GM21723 (cell line): Measurements from ENCODE around the gene HCN4.
"Not testable (repeated sequence)": the region's sequence is repeated elsewhere in the genome, so short reads cannot be mapped to it uniquely, and the experiment has no call there.

Source experiments
- ATAC-seq: cut with Tn5 transposase; IDR thresholded peaks from one replicate; pipeline ENCODE4 v1.9.1; 2021; ENCODE audit warnings: mild to moderate bottlenecking, moderate library complexity; ENCODE audit not compliant: unreplicated experiment

Gene HCN4

DNA sequence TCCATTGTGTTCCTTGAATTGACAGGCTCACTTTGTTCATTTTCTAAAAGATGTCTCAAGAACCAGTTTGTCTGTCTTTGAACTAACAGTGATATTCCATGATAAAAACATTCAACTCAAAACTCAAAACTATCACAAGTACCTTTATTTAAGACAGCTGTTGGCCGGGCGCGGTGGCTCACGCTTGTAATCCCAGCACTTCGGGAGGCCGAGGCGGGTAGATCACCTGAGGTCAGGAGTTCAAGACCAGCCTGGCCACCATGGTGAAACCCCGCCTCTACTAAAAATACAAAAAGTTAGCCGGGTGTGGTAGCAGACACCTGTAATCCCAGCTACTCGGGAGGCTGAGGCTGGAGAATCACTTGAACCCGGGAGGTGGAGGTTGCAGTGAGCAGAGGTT is 68.5 kb downstream of the HCN4 start:
- ATAC-seq: not testable (repeated sequence)

DNA sequence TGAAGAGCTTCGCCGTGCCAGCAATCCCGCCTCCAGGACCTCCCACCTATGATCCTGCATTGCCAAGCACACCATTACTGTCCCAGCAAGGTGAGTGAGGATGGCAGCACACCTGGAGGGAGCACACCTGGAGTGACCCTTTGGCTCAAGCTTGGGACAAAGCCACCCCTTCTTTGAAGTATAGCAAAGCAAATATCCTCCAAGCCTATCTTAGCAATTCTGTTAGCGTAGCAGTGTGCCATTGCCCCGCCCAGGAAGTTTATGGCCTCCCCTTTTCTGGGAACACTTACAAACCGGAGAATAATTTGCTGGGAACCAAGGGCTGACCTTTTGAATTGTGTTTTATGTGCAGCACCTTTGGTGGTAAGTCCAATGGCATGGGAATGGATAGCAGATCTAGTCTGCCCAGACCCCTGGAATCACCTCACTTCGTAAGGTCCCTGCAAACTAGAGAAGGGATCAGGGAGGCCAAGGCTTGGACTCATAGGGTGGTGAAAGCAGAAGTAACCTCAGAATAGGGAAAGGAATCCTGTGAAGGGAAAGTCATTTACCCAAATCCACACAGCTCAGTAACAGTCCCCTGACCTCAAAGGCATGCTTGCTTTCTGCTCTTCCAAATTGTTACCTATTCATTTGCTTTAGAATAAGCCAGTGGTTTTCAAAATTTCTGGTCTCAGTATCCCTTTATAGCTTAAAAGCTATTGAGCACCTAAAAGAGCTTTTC is 70.1 kb downstream of the HCN4 start:
- ATAC-seq: no peak

DNA sequence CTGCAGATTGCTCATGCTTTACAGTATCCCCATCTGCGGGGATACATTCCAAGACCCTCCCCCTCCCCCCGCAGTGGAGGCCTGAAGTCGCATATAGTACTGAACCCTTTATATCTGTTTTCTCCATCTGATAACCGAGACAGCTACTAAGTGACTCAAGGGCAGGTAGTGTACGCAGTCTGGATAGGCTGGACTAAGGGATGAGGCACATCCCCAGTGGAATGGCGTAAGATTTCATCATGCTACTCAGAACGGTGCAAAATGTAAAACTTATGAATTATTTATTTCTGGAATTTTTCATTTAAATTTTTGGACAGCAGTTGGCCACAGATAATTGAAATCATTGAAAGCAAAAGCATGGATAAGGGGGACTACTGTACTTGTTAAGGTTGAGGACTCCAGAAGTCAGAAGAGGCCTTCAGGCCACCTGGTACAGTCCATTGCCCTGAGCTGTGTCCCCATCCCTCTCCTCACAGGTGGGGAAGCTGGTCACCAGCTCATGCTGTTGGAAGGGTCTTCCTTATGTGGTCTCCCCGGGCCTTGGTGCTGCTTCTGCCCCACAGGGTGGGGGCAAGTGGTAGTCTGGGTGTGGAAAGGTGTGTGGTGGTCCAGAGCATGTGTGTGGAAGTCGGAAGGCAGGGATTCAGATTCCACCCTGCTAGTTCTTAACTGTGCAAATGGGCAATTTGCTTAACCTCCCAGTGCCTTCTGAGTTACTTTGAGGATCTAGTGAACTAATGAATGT is 72.0 kb downstream of the HCN4 start:
- no peak for ATAC-seq

DNA sequence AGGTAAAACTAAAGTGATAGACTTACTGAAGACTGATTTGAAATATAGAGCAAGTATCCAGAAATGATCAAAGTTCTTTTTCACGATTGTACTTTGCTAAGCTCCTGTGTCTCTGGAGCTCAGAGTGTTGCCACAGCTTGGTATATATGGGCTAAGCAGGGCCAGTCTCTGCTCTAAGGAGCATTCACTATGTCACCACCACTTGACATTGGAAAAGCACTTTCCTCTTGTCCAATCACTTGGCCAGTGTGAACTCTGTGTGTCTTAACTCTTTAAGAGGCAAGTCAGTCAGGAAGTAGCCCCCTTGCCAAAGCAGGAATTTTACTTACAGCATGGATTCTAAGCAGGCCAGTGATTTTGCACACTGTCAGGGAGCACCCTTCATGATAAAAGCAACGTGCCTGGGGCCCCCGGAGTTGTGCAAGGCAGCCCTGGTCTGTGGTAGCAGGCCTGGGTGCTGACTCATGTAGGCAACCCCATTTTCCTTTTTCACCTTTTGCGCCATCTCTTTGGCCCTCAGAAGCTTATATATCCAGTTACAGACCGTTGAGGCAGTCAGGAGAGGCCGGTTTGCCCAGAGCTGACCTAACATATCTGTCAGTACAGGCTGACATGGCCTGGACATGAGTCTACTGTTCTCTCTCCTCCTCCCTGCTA is 73.0 kb downstream of the HCN4 start:
- no peak for ATAC-seq

DNA sequence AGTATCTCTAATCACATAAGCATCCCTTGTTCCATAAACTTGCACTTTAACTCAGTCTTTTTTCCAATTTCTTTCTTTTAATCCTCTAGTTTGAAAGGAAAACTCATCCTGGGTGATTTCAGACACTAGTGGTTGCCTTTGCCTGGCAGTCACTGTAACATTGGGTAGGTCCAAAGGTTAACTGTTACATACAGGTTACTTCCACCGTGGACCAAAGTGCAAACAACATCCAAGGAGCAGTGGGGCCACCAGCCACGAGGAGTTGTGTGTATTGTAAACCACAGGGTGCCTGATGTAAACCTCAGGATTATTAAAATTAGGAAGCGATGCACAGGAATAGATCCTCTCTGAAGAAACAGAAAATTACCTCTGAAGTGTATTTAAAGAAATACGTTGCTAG is 75.0 kb downstream of the HCN4 start:
- no peak for ATAC-seq

DNA sequence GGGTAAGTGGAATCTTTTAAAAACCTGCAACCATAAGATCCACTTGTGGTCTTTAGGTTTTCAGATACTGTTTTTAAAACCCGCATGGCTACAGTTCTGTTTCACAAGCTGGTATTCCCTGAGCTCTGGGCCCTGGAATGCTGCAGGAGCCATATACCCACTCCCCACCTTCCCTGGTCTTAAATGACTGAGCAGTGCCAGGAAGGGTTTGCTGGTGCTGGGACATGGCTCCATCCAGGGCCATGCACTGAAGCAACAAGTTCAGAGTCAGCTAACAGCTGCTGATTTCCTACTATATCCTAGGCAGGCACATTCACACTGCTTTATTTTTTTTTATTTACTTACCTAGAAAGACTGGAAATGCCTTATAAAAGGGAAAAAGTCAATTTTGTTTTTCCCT is 77.3 kb downstream of the HCN4 start:
- no peak for ATAC-seq

DNA sequence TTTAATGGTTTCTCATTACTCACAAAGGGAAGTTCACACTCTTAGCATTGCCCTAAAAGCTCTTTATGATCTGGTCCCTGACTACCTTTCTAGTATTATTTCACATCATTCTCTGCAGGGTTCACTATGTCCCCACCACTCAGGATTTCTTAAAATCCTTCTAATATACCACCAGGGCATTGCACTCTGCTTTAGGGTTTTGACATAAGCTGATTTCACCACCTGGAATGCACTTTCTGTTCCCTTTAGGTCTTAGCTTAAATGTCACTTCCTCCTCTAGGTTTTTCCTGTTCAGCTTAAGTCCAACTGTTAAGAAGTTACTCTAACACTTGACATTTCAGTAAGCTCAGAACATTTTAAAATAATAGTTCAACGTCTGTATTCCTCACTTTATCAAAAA is 81.7 kb downstream of the HCN4 start:
- no peak for ATAC-seq

DNA sequence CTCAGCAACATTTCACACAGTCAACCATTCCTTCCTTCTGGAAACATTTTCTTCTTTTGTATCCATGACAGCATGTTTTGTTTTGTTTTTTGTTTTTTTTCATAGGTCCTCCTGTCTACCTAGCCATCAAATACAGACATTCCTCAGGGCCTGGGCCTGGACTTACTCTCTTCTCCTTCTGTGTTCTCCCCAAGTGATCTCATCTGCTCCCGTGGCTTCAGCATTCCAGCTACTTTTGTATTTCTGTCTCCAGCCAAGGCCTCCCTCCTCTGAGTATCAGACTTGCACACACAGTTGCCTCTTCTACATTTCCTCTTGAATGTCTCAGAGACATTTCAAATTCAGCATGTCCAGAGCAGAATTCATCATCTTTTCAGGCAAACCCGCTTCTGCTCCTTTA is 82.4 kb downstream of the HCN4 start:
- no peak for ATAC-seq

DNA sequence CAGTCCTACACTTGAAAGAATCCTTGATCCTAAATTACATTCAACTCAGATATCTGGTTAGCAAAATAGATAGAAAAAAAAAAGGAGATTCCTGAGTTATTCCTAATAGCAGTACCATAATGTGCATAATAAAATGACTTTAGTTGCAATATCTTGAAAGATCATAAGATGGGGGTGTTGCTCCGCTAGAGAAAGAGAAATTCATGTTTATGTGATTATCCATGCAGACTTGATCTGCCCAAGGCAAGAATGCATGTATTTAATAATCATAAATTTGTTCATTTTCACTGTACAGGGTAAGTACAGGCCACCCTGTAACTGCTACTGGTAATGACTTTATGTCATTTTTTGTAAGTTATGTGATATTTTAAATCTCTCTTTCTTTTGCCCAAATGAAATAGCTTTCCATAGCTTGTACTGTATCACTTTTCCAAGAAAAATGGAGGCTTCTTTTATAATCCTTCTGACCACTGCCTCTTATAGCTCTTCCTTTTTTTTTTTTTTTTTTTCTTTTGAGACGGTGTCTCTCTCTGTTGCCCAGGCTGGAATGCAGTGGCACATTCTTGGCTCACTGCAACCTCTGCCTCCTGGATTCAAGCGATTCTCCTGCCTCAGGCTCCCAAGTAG is 84.6 kb downstream of the HCN4 start:
- ATAC-seq: no peak

DNA sequence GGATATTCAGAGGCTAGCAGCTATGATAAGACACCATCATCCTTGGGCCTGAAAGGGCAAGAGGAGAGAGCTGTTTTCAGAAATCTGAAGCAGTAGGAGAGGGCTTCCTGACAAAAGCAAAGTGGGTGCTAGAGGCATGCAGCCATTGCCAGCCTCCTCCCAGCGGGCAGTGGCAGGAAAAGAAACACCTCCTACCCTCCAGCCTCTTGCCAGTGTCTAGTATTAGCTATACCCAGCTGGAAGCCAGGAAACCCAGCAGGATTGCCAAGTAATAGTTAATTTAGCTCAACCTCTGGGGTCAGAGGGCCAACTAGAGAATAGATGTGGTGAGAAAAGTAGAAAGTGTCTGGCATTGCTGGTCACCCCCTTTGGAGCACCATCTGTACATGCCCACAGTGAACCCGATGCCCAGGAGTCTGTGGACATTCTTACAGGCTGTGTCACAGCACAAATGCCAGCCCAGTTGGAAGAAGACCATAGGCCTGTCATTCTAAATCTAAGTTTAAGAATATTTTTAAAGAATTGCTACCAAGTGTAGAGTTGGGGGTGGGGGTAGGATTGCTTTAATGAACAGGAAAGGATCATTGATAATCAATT is 85.3 kb downstream of the HCN4 start:
- no peak for ATAC-seq

DNA sequence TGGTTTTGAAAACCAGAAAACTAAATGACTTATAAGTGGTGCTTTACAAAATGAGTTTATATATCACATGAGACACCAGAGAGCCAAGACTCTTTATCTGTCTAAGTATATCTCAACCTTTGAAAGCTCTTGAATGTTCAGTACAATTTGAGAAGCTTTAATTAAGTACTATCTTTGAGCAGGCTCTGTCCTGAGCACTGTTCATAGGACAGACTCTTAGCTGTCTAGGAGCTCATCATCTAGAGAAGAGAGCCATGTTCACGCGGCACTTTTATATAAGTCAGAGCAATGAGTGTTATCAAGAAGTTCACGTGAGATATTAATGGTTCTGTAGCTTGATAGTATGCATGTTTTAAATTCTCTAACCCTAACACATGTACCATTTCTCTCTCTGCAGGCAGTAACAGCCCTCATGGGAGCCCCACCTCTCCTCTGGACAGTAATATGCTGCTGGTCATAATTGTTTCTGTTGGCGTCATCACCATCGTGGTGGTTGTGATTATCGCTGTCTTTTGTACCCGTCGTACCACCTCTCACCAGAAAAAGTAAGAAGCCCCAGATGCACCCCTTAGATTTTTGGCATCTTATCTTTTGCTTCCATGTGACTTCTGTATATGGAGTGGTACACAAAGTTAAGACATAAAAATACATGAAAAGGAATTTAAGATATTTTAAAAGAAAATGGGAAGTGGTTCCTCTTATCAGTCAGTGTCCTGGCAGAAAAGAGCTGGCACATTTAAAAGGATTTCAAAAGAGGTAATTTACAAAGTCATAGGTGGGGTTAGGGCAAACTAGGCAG is 86.0 kb downstream of the HCN4 start:
- no peak for ATAC-seq

DNA sequence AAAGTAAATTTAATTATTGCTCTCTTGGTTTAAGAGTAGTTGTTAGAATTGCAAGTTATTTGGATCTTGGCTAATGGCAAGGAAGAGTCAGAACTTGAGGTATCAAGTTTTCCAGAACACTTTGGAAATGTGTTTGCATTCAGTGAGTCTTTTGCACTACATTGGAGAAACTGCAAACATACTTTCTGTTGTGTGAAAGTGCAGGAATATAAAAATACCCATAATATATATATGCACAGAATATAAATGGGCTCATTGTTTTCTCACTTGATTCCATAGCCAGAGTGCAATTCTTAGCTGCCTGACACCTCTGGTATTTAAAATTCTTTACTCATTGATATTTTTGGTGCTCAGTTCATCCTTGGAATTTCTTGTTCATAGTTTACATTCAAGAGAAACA is 92.9 kb downstream of the HCN4 start:
- ATAC-seq: no peak

DNA sequence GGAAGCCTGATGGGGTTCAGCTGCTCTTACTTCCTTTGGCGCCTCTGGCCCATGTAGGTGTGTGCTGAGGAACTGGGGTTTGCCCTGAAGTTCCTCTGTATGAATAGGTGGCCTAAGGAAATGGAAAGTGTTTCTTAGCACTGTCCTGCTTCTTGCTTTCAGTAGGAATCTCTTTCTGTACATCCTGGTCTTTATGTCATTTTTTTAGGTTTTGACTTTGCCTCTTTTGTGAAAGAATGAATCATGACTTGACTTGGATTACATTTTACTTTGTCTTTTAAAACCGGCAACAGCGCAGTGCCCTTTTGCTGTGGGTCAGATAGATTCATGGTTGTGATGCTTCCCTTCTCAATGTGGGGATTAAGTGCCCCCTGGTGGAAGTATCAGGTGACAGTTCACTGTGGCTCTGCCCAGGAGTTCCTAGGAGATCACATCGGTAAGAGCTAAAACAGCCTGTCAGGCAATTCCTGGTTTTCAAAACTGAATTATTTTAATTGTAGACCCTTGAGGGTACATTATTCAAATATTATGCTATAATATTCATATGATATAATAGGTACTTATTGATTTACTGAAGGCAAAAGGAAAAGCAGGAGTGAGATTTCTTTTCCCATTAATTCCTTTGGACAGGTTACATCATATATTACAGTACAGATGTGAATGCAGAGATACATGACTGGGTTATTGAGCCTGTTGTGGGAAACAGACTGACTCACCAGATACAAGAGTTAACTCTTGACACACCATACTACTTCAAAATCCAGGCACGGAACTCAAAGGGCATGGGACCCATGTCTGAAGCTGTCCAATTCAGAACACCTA is 95.4 kb downstream of the HCN4 start:
- no peak for ATAC-seq

DNA sequence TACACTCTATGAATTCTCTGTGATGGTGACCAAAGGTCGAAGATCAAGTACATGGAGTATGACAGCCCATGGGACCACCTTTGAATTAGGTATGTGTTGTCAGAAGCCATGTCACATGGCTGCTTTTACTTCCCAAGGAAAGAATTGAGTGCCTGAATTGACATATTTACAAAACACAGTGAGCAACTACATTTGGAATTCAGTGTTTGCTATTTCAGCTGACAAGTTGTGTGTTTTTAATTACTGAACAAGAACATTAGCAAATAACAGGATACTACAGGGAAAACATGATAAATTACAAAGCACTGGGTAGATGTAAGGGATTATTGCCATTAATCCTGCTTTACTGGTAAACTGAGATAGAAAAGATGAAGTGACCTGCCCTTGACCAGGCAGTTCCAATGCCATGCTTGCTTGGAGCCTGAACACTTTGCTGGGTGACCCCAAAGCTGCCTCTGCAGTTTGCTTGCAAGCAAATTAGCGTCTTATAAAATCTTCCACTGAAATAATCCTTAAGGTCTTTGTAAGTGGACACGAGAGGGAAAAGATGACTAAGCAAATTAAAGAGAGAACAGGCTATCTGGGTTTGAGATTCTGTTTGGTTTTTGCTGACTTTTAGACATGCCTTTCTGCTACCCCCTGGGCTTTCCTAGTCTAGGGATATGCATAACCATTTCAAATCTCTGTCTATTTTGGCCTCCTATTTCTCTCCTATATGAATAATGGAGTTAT is 98.2 kb downstream of the HCN4 start:
- ATAC-seq: no peak
